HG03442 (cell line): ENCODE data around the gene MEIS1.

ENCODE experiments used
- ATAC-seq: cut with Tn5 transposase; IDR thresholded peaks from one replicate; pipeline ENCODE4 v1.9.1; 2021; ENCODE audit warnings: mild to moderate bottlenecking, moderate library complexity; ENCODE audit not compliant: unreplicated experiment

MEIS1 gene

GRCh38 chr2:66561645-66562303, 126.8 kb downstream of the MEIS1 start:
- ATAC-seq = no peak

GRCh38 chr2:66562304-66562685, 127.4 kb downstream of the MEIS1 start:
- ATAC-seq = no peak

- no peak for ATAC-seq
Observed at GRCh38 chr2:66563473-66563872, 128.5 kb downstream of the MEIS1 start.

- no peak for ATAC-seq
Observed at GRCh38 chr2:66565291-66565690, 130.4 kb downstream of the MEIS1 start.

- no peak for ATAC-seq
Observed at GRCh38 chr2:66566726-66567399, 131.9 kb downstream of the MEIS1 start.

GRCh38 chr2:66567729-66568128, 132.8 kb downstream of the MEIS1 start:
- no peak for ATAC-seq

GRCh38 chr2:66568650-66569300, 133.8 kb downstream of the MEIS1 start:
- no peak for ATAC-seq

- no peak for ATAC-seq
Observed at GRCh38 chr2:66569321-66569851, 134.5 kb downstream of the MEIS1 start.

GRCh38 chr2:66569974-66570373, 135.0 kb downstream of the MEIS1 start:
- no peak for ATAC-seq

GRCh38 chr2:66570471-66570870, 135.5 kb downstream of the MEIS1 start:
- ATAC-seq = no peak

- ATAC-seq = no peak
Observed at GRCh38 chr2:66571918-66572317, 137.0 kb downstream of the MEIS1 start.

- no peak for ATAC-seq
Observed at GRCh38 chr2:66572391-66572790, 137.5 kb downstream of the MEIS1 start.

- no peak for ATAC-seq
Observed at GRCh38 chr2:66573416-66573815, 138.5 kb downstream of the MEIS1 start.

- ATAC-seq = no peak
Observed at GRCh38 chr2:66573821-66574233, 138.9 kb downstream of the MEIS1 start.

GRCh38 chr2:66574701-66575624, 140.0 kb downstream of the MEIS1 start:
- no peak for ATAC-seq

GRCh38 chr2:66575625-66576310, 140.8 kb downstream of the MEIS1 start:
- no peak for ATAC-seq

GRCh38 chr2:66576311-66576560, 141.3 kb downstream of the MEIS1 start:
- no peak for ATAC-seq

- no peak for ATAC-seq
Observed at GRCh38 chr2:66576561-66577320, 141.8 kb downstream of the MEIS1 start.

- ATAC-seq = no peak
Observed at GRCh38 chr2:66577321-66578053, 142.6 kb downstream of the MEIS1 start.
